BLaER1 treated with 17β-estradiol and CSF1 and Interleukin-3, amounts not matched to agents 10 nM and 100 nM (cell line): ENCODE measurements around the gene GPR62.
"Not testable (repeated sequence)": the region's sequence is repeated elsewhere in the genome, so short reads cannot be mapped to it uniquely, and the experiment has no call there.

Source experiments
- H3K27ac ChIP-seq, 11 experiments: shearing (Covaris generic); formaldehyde crosslinking; 2 replicates each; pipeline ENCODE4 v1.8.1; 2022
- H3K27me3 ChIP-seq, 11 experiments: shearing (Covaris generic); formaldehyde crosslinking; 2 replicates each; pipeline ENCODE4 v1.8.1; 2022
- H3K36me3 ChIP-seq, 11 experiments: shearing (Covaris generic); formaldehyde crosslinking; 2 replicates each; pipeline ENCODE4 v1.8.1; 2022
- H3K4me1 ChIP-seq, 10 experiments: shearing (Covaris generic); formaldehyde crosslinking; 2 replicates each; pipeline ENCODE4 v1.8.1; 2022
- H3K4me2 ChIP-seq, 11 experiments: shearing (Covaris generic); formaldehyde crosslinking; 2 replicates each; pipeline ENCODE4 v1.8.1; 2022
- H3K4me3 ChIP-seq, 10 experiments: shearing (Covaris generic); formaldehyde crosslinking; 2 replicates each; pipeline ENCODE4 v1.8.1; 2022
- H3K9ac ChIP-seq, 11 experiments: shearing (Covaris generic); formaldehyde crosslinking; 2 replicates each; pipeline ENCODE4 v1.8.1; 2022
- H3K9me3 ChIP-seq, 11 experiments: shearing (Covaris generic); formaldehyde crosslinking; replicated peaks in 1 of 11; 2 replicates each; pipeline ENCODE4 v1.8.1; 2022
- H4K20me1 ChIP-seq, 11 experiments: shearing (Covaris generic); formaldehyde crosslinking; 2 replicates each; pipeline ENCODE4 v1.8.1; 2022
- Cebpa-rat ChIP-seq, 11 experiments: shearing (Covaris generic); IDR thresholded peaks; 2 replicates each; pipeline ENCODE4 v1.8.1; 2022

GPR62 gene

DNA sequence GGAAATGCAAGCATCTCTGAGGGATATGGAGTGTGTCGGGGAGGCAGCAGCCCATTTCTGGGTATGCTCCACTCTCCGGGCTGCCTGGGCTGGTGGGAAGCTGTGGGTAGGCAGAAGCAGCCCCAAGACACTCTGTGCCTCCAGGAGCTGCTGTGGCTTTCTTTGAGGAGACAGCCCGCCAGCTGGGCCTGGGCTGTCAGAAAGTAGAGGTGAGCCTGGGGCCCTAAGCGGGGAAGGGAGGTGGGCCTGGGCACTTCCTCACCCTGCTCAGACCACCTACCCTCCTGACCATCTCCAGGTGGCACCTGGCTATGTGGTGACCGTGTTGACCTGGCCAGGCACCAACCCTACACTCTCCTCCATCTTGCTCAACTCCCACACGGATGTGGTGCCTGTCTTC is 29.9 kb downstream of the GPR62 start:
- peak overlapping the region in 1 of 11 experiments; percentile 4; a peak in 2 of 22 replicates for H3K27ac ChIP-seq
- peak overlapping the region in 4 of 11 experiments; percentile 4 to 85 (median 49); a peak in 5 of 22 replicates for H3K9ac ChIP-seq
- H3K27me3 ChIP-seq, result no peaks in the 10 kb centered on the region
- peaks cover 32 to 48% (median 42%) of the 10 kb centered on the region in 10 experiments for H3K4me1 ChIP-seq
- H3K4me3 ChIP-seq, result no peak overlapping the region
- H3K9me3 ChIP-seq, result 0 out of 22 replicates have a peak, but pooled peaks cover 0 to 3% (median 0%) of the 10 kb centered on the region in 11 experiments
- TF ChIP-seq Cebpa-rat (IDR thresholded peaks at IDR 0.05), result no peak
- H3K36me3 ChIP-seq, result peaks cover 0 to 18% (median 7%) of the 10 kb centered on the region in 11 experiments; a peak in 8 of 22 replicates
- H4K20me1 ChIP-seq, result peaks cover 0 to 37% (median 19%) of the 10 kb centered on the region in 11 experiments; a peak in 17 of 22 replicates
- H3K4me2 ChIP-seq, result peak overlapping the region in 8 of 11 experiments; percentile 7 to 97 (median 93); a peak in 12 of 22 replicates

DNA sequence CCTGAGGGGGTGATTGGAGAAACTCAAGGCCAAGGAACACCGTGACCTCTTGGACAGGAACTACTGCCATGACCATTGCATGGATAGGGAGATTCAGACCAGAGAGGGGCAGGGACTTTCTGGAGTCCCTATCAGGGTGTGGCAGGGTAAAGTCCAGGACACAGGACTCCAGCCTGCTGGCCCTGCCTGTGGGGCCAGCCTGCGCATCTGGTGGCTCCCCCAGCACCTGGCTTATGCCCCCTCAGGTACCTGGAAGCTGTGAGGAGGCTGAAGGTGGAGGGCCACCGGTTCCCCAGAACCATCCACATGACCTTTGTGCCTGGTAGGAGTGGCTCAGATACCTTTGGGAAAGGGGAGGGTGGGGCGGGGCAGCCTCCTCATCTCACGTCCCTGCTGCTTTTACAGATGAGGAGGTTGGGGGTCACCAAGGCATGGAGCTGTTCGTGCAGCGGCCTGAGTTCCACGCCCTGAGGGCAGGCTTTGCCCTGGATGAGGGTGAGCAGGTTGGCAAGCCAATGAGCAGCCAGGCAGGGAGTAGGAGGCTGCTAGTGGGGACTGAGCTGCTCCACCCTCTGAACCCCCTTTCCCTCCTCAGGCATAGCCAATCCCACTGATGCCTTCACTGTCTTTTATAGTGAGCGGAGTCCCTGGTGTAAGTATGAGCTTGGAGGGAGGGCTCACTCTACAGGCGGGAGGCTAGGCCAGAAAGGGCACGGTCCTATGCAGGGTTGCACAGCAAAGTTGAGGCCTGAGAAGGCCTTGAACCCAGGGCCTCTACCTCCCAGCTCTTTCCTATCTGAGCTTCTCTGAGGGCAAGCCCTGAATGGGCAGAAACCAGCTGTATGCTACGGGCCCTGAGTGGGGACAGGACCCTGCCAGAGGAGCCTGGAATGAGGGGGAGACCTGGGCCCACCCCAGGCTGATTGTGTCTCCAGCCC is 31.1 kb downstream of the GPR62 start:
- peak overlapping the region in 4 of 11 experiments; percentile 14 to 27 (median 22); a peak in 3 of 22 replicates for H3K9ac ChIP-seq
- no peak for TF ChIP-seq Cebpa-rat (IDR thresholded peaks at IDR 0.05)
- H3K4me3 ChIP-seq, result no peak overlapping the region
- no peaks in the 10 kb centered on the region for H3K27me3 ChIP-seq
- H3K9me3 ChIP-seq, result no peaks in the 10 kb centered on the region
- H3K27ac ChIP-seq, result peak overlapping the region in 1 of 11 experiments; percentile 5; a peak in 1 of 22 replicates
- peaks cover 2 to 49% (median 25%) of the 10 kb centered on the region in 11 experiments; a peak in 18 of 22 replicates for H4K20me1 ChIP-seq
- H3K4me1 ChIP-seq, result peaks cover 27 to 48% (median 35%) of the 10 kb centered on the region in 10 experiments
- H3K36me3 ChIP-seq, result peaks cover 1 to 10% (median 2%) of the 10 kb centered on the region in 11 experiments
- H3K4me2 ChIP-seq, result no peak overlapping the region

GRCh38 chr3:51987568-51987967 is 32.4 kb downstream of the GPR62 start:
- Histone ChIP-seq H3K9me3 (no peaks in the 10 kb centered on the region), H3K27ac (no peak overlapping the region), H3K4me1 (peaks cover 27 to 48% (median 35%) of the 10 kb centered on the region in 10 experiments), H3K4me2 (no peak overlapping the region), H3K27me3 (no peaks in the 10 kb centered on the region), H3K4me3 (no peak overlapping the region), H3K9ac (peak overlapping the region in 2 of 11 experiments; percentile 15 to 26; a peak in 1 of 22 replicates), H4K20me1 (peaks cover 15 to 62% (median 38%) of the 10 kb centered on the region in 11 experiments; a peak in 21 of 22 replicates), H3K36me3 (peaks cover 14 to 23% (median 15%) of the 10 kb centered on the region in 11 experiments)
- no peak for TF ChIP-seq Cebpa-rat (IDR thresholded peaks at IDR 0.05)

GRCh38 chr3:51988286-51989146 is 33.3 kb downstream of the GPR62 start:
- H3K4me3 ChIP-seq, result no peak overlapping the region
- H3K4me2 ChIP-seq, result no peak overlapping the region
- peaks cover 24 to 71% (median 47%) of the 10 kb centered on the region in 11 experiments; a peak in 21 of 22 replicates for H4K20me1 ChIP-seq
- H3K27me3 ChIP-seq, result no peaks in the 10 kb centered on the region
- peaks cover 24 to 33% (median 24%) of the 10 kb centered on the region in 11 experiments for H3K36me3 ChIP-seq
- no peaks in the 10 kb centered on the region for H3K9me3 ChIP-seq
- H3K4me1 ChIP-seq, result peaks cover 33 to 48% (median 42%) of the 10 kb centered on the region in 10 experiments
- H3K9ac ChIP-seq, result peak overlapping the region in 2 of 11 experiments; percentile 13 to 29; a peak in 2 of 22 replicates
- no peak overlapping the region for H3K27ac ChIP-seq
- TF ChIP-seq Cebpa-rat (IDR thresholded peaks at IDR 0.05), result no peak

- Histone ChIP-seq H3K27ac (peak overlapping the region in 6 of 11 experiments; percentile 16 to 49 (median 30); a peak in 9 of 22 replicates), H3K4me1 (peaks cover 37 to 46% (median 38%) of the 10 kb centered on the region in 10 experiments), H3K36me3 (peaks cover 40 to 51% (median 42%) of the 10 kb centered on the region in 11 experiments), H3K9ac (peak overlapping the region in 4 of 11 experiments; percentile 13 to 23 (median 16); a peak in 2 of 22 replicates), H4K20me1 (peaks cover 35 to 87% (median 60%) of the 10 kb centered on the region in 11 experiments; a peak in 21 of 22 replicates)
- H3K4me2 ChIP-seq, H3K9me3 ChIP-seq, H3K4me3 ChIP-seq, H3K27me3 ChIP-seq: not testable (repeated sequence)
These were observed 35.4 kb downstream of the GPR62 start for GRCh38 chr3:51990501-51990971.

DNA sequence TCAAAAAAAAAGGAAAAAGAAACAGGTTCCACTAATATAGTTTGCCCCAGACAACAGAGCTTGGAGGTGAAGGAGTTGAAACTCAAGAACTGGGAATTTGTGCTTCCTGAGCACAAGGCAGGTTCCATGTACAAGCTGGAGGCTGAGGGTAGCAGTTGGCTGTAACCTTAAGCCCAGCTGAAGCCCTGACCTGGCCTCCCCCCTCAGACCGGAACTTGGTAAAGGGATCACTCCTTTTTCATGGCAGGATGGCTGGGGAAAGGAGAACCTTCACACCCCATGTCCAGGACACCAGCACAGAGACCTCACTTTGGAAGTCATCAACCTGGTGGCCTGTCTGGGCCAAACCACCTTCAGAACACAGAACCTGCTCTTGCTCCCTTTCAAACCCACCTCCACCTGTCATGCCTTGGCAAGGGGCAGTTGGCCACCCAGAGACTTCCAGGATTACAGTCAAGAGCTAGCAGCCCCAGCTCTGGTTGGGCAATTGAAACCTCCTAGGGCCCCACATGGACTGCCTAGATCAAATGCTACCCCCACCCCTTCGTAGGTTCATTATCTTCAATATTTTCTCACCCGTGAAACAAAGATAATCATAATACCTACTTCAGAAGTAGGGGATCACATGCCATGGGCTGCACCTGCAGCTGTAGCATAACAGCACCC is 37.0 kb downstream of the GPR62 start:
- Histone ChIP-seq H3K36me3 (peaks cover 40 to 51% (median 42%) of the 10 kb centered on the region in 11 experiments), H3K4me1 (peaks cover 37 to 46% (median 38%) of the 10 kb centered on the region in 10 experiments), H3K9ac (peak overlapping the region; percentile 7 to 99 (median 72); a peak in 18 of 22 replicates), H3K4me2 (peak overlapping the region; percentile 65 to 100 (median 100)), H4K20me1 (peaks cover 35 to 79% (median 60%) of the 10 kb centered on the region in 11 experiments; a peak in 21 of 22 replicates), H3K9me3 (no peaks in the 10 kb centered on the region), H3K27me3 (no peaks in the 10 kb centered on the region), H3K4me3 (peak overlapping the region in 6 of 10 experiments; percentile 19 to 94 (median 66); a peak in 8 of 20 replicates), H3K27ac (peak overlapping the region in 10 of 11 experiments; percentile 3 to 96 (median 49); a peak in 13 of 22 replicates)
- no peak for TF ChIP-seq Cebpa-rat (IDR thresholded peaks at IDR 0.05)

DNA sequence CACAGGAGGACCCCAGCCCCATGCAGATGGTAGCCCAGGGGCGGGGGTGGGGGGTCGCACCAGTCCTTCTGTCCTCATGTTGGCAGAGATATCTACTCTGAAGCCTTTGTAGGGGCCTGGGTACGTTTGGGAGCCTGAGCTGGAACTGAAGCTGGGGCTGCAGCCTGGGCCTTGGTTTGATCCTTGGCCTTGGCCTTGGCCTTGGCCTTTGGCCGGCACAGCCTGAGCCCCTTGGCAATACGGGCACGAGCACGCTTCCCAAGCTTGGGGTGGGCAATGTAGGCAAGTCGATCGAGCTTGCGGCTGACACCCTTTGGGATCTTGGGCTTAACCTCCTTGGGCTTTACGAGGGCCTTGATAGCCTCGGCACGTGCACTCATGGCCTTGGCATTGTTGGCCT is 38.5 kb downstream of the GPR62 start:
- H3K4me3 ChIP-seq, result peak overlapping the region in 9 of 10 experiments; percentile 81 to 97 (median 90); a peak in 16 of 20 replicates
- H3K4me1 ChIP-seq, result peaks cover 37 to 46% (median 38%) of the 10 kb centered on the region in 10 experiments
- peak overlapping the region; percentile 97 to 100 (median 100) for H3K4me2 ChIP-seq
- H3K9ac ChIP-seq, result peak overlapping the region; percentile 94 to 99 (median 97); a peak in 21 of 22 replicates
- H4K20me1 ChIP-seq, result peaks cover 35 to 64% (median 57%) of the 10 kb centered on the region in 11 experiments; a peak in 21 of 22 replicates
- peaks cover 40 to 51% (median 42%) of the 10 kb centered on the region in 11 experiments for H3K36me3 ChIP-seq
- H3K27ac ChIP-seq, result peak overlapping the region in 5 of 11 experiments; percentile 91 to 96 (median 95); a peak in 8 of 22 replicates
- not testable (repeated sequence) for H3K9me3 ChIP-seq, H3K27me3 ChIP-seq
